SU-DHL-6 (cell line): ENCODE results near the gene EXOC4.

ENCODE experiments used
- EZH2phosphoT487 ChIP-seq: fragments of 200-600 bp; sonication (generic), shearing (Covaris generic); conservative IDR thresholded peaks from 2 replicates; pipeline ENCODE4 v1.6.1; 2018; ENCODE audit warnings: mild to moderate bottlenecking, antibody characterized with exemption, low read length, moderate library complexity, mixed read lengths
- TF ChIP-seq, protein P1 (sequence below): fragments of 200-600 bp; sonication (generic); IDR thresholded peaks from one replicate; pipeline ENCODE4 v1.5.1; 2017; ENCODE audit warnings: antibody characterized with exemption, mild to moderate bottlenecking, low read length, moderate library complexity; ENCODE audit not compliant: insufficient read depth, poor library complexity, severe bottlenecking

- TF ChIP-seq, protein P1, sequence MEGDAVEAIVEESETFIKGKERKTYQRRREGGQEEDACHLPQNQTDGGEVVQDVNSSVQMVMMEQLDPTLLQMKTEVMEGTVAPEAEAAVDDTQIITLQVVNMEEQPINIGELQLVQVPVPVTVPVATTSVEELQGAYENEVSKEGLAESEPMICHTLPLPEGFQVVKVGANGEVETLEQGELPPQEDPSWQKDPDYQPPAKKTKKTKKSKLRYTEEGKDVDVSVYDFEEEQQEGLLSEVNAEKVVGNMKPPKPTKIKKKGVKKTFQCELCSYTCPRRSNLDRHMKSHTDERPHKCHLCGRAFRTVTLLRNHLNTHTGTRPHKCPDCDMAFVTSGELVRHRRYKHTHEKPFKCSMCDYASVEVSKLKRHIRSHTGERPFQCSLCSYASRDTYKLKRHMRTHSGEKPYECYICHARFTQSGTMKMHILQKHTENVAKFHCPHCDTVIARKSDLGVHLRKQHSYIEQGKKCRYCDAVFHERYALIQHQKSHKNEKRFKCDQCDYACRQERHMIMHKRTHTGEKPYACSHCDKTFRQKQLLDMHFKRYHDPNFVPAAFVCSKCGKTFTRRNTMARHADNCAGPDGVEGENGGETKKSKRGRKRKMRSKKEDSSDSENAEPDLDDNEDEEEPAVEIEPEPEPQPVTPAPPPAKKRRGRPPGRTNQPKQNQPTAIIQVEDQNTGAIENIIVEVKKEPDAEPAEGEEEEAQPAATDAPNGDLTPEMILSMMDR = no peak
- no peak for TF ChIP-seq EZH2phosphoT487
These were observed 175.4 kb downstream of the EXOC4 start for GRCh38 chr7:133428326-133428725.
